Measurements from ENCODE around the gene DDX6.
"Not testable (repeated sequence)": the region's sequence is repeated elsewhere in the genome, so short reads cannot be mapped to it uniquely, and the experiment has no call there.

The DDX6 gene

DNA sequence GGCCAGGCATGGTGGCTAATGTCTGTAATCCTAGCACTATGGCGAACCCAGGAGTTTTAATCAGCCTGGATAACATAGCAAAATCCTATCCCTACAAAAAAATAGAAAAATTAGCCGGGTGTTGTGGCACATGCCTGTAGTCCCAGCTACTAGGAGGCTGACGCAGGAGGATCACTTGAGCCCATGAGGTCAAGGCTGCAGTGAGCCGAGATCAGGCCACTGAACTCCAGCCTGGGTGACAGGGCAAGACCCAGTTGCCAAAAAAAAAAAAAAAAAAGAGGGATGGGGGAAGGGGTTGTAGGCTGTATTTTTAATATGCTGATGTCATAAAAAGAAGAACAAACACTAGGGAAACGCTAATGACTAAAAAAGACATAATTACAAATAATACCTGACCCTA is 12.1 kb downstream of the DDX6 start:
- H3K4me3 ChIP-seq (ENCODE audit: low read length) = no peak overlapping the region
- TF ChIP-seq, protein P1, sequence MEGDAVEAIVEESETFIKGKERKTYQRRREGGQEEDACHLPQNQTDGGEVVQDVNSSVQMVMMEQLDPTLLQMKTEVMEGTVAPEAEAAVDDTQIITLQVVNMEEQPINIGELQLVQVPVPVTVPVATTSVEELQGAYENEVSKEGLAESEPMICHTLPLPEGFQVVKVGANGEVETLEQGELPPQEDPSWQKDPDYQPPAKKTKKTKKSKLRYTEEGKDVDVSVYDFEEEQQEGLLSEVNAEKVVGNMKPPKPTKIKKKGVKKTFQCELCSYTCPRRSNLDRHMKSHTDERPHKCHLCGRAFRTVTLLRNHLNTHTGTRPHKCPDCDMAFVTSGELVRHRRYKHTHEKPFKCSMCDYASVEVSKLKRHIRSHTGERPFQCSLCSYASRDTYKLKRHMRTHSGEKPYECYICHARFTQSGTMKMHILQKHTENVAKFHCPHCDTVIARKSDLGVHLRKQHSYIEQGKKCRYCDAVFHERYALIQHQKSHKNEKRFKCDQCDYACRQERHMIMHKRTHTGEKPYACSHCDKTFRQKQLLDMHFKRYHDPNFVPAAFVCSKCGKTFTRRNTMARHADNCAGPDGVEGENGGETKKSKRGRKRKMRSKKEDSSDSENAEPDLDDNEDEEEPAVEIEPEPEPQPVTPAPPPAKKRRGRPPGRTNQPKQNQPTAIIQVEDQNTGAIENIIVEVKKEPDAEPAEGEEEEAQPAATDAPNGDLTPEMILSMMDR (IDR thresholded peaks at IDR 0.05; ENCODE audit: insufficient read depth, low read depth, low read length, missing control alignments) = no peak
- DNase-seq (ENCODE audit: low read depth) = no peak

DNA sequence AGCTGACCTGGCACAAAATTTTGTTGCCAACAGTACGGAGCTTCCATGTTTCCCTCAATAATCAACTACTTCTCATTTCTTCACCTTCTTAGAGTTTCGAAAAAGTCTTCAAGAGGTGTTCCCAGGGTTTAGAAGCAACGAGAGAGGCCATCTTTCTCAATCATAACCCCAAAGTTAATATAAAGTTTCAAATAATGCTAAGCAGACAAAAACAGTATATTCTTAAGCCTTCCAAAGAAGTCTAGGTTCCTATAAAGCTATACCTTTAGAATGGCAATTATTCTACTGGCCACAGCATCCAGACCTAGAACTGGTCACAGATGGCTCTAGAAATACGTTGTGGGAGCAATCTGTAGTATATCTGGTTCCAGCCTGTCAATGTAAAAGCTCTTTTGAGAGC is 16.9 kb downstream of the DDX6 start:
- no peak overlapping the region for H3K4me3 ChIP-seq (ENCODE audit: low read length)
- TF ChIP-seq, protein P1 (IDR thresholded peaks at IDR 0.05; ENCODE audit: insufficient read depth, low read depth, low read length, missing control alignments) = no peak
- no peak for DNase-seq (ENCODE audit: low read depth)

DNA sequence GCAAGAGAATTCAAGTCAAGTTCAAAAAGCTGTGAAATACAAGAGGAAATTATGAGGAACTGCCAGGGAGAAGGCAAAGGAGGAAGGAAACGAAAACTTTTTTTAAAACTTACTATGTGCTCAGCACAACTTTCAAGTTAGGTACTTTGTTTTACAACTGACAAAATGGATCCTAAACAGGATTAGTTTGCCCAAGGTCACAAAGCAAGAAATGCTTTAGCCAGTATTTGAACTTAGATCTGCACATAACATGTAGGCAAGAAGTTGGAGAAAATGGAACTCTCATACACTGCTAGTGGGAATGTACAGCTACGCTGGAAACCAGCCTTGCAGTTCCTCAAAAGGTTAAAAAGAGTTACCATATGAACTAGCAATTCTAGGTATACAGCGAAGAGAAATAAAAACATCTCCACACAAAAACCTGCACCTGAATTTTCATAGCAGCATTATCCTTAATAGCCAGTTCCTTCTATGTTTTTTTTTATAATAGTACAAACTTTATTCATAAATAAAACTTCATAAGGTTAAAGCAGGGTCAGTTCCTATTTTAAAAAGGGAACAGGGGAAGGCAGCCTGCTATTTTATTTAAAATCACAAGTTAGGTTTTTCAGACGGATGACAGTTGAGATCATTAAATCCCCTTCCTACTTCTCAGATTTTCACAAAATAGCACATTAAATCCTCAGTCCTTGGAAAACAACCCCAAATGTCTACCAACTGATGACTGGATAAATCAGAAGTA is 19.2 kb downstream of the DDX6 start:
- H3K4me3 ChIP-seq (ENCODE audit: low read length) = no peak overlapping the region
- TF ChIP-seq, protein P1 (IDR thresholded peaks at IDR 0.05; ENCODE audit: insufficient read depth, low read depth, low read length, missing control alignments) = no peak
- DNase-seq (ENCODE audit: low read depth) = no peak

DNA sequence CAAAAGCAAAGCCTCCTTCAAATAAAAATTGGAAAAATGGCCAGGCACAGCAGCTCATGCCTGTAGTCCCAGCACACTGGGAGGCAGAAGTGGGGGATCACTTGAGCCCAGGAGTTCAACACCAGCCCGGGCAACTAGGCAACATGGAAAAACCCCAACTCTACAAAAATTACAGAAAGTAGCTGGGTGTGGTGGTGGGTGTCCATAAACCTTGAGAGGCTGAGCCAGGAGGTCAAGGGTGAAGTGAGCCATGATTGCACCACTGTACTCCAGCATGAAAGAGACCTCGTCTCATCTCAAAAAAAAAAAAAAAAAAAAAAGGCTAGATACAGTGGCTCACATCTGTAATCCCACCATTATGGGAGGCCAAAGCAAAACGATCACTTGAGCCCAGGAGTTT is 22.3 kb downstream of the DDX6 start:
- DNase-seq (ENCODE audit: low read depth) = no peak
- no peak overlapping the region for H3K4me3 ChIP-seq (ENCODE audit: low read length)
- TF ChIP-seq, protein P1 (IDR thresholded peaks at IDR 0.05; ENCODE audit: insufficient read depth, low read depth, low read length, missing control alignments) = no peak

DNA sequence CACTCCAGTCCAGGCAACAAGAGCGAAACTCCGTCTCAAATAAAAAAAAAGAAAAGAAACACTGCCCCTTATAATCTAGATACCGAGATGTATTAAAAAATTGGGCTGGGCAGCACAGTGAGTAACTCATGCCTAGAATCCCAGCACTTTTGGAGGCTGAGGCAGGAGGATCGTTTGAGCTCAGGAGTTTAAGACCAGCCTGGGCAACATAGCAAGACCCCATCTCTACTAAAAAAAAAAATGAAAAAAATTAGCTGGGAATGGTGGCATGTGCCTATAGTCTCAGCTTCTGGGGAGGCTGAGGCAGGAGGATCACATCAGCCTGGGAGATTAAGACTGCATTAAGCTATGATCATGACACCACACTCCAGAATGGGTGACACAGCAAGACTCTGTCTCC is 24.9 kb downstream of the DDX6 start:
- H3K4me3 ChIP-seq (ENCODE audit: low read length) = no peak overlapping the region
- DNase-seq (ENCODE audit: low read depth) = no peak
- TF ChIP-seq, protein P1 (IDR thresholded peaks at IDR 0.05; ENCODE audit: insufficient read depth, low read depth, low read length, missing control alignments) = no peak

DNA sequence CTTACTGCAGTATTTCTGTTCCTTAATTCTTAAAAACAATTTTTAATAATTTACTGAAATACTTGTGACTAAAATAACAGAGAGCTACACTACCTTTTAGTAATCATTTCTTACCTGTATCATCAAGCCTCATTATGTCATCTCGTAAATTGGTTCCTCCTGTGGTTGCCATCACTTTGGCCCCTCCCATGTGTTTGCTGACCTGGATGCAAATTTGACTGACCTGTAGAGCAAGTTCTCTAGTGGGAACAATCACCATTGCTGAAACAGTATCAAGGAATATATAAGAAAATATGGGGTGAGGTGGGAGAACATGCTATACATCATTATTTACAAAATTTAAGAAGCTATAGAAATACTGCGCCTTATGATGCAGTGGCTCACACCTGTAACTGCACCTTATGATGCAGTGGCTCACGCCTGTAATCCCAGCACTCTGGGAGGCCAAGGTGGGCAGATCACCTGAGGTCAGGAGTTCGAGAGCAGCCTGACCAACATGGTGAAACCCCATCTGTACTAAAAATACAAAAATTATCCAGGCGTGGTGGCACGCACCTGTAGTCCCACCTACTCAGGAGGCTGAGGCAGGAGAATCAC is 25.8 kb downstream of the DDX6 start:
- not testable (repeated sequence) for DNase-seq (ENCODE audit: low read depth); H3K4me3 ChIP-seq (ENCODE audit: low read length)

DNA sequence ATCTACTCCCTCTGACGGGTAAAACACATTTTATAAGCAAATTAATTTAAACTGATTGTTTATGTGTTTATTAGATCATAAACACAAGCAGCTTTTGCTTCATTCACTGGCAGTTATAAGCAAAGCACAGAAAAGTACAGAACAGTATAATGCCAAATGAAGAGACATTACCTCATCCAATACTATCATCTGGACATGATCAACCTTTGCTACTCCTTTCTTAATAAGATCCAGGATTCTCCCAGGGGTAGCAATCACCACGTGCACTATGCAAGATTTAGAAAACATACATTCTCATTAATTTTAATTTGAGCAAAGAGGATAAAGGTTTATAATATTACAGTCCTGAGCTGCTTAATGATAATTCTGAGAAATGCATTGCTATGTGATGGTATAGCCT is 27.9 kb downstream of the DDX6 start:
- DNase-seq (ENCODE audit: low read depth) = no peak
- TF ChIP-seq, protein P1 (IDR thresholded peaks at IDR 0.05; ENCODE audit: insufficient read depth, low read depth, low read length, missing control alignments) = no peak
- no peak overlapping the region for H3K4me3 ChIP-seq (ENCODE audit: low read length)

DNA sequence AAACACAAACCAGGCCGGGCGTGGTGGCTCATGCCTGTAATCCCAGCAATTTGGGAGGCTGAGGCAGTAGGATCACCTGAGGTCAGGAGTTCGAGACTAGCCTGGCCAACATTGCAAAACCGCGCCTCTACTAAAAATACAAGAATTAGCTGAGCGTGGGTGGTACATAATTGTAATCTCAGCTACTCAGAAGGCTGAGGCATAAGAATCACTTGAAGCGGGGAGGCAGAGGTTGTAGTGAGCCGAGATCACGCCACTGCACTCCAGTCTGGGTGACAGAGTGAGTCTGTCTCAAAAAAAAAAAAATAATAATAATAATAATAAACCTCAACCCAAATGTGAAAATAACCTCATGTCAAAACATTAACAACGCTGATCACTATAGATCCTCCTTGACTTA is 29.0 kb downstream of the DDX6 start:
- not testable (repeated sequence) for H3K4me3 ChIP-seq (ENCODE audit: low read length); DNase-seq (ENCODE audit: low read depth)
